GM11168 (cell line): ENCODE measurements around the gene SLC2A6.

ENCODE experiments used
- in situ Hi-C: fragments of 300-500 bp; cut with MboI; formaldehyde crosslinking; loops from one replicate; pipeline ENCODE4 v1.12.0; 2022; ENCODE audit warnings: low sequenced_read_pairs; ENCODE audit not compliant: unreplicated experiment

SLC2A6 gene

GRCh38 chr9:133499892-133500270, 21.0 kb upstream of the SLC2A6 start:
- in situ Hi-C loops = loop anchor here (25.0 kb wide), 1 partner anchor 313 kb away; no protein-coding TSS in a partner anchor

- in situ Hi-C loops = loop anchor here (25.0 kb wide), 1 partner anchor 312 kb away; no protein-coding TSS in a partner anchor
Observed at GRCh38 chr9:133499132-133499891, 20.4 kb upstream of the SLC2A6 start.

- in situ Hi-C loops = loop anchor here (25.0 kb wide), 1 partner anchor 310 kb away; no protein-coding TSS in a partner anchor
Observed at GRCh38 chr9:133496861-133497842, 18.3 kb upstream of the SLC2A6 start.

GRCh38 chr9:133495327-133496293, 16.7 kb upstream of the SLC2A6 start:
- in situ Hi-C loops = loop anchor here (25.0 kb wide), 1 partner anchor 308 kb away; no protein-coding TSS in a partner anchor

- in situ Hi-C loops = loop anchor here (25.0 kb wide), 1 partner anchor 307 kb away; no protein-coding TSS in a partner anchor
Observed at GRCh38 chr9:133494636-133495326, 15.9 kb upstream of the SLC2A6 start.

- in situ Hi-C loops = loop anchor here (25.0 kb wide), 1 partner anchor 307 kb away; no protein-coding TSS in a partner anchor
Observed at GRCh38 chr9:133493845-133494540, 15.1 kb upstream of the SLC2A6 start.

GRCh38 chr9:133493428-133493827, 14.5 kb upstream of the SLC2A6 start:
- in situ Hi-C loops = loop anchor here (25.0 kb wide), 1 partner anchor 306 kb away; no protein-coding TSS in a partner anchor

- in situ Hi-C loops = loop anchor here (25.0 kb wide), 1 partner anchor 305 kb away; no protein-coding TSS in a partner anchor
Observed at GRCh38 chr9:133492061-133493021, 13.4 kb upstream of the SLC2A6 start.

GRCh38 chr9:133491656-133491925, 12.7 kb upstream of the SLC2A6 start:
- in situ Hi-C loops = loop anchor here (25.0 kb wide), 1 partner anchor 304 kb away; no protein-coding TSS in a partner anchor

- in situ Hi-C loops = loop anchor here (25.0 kb wide), 1 partner anchor 304 kb away; no protein-coding TSS in a partner anchor
Observed at GRCh38 chr9:133490865-133491655, 12.2 kb upstream of the SLC2A6 start.

- in situ Hi-C loops = loop anchor here (25.0 kb wide), 1 partner anchor 303 kb away; no protein-coding TSS in a partner anchor
Observed at GRCh38 chr9:133490201-133490681, 11.3 kb upstream of the SLC2A6 start.

GRCh38 chr9:133489253-133490190, 10.6 kb upstream of the SLC2A6 start:
- in situ Hi-C loops = loop anchor here (25.0 kb wide), 1 partner anchor 302 kb away; no protein-coding TSS in a partner anchor

GRCh38 chr9:133488686-133489252, 9.9 kb upstream of the SLC2A6 start:
- in situ Hi-C loops = loop anchor here (25.0 kb wide), 1 partner anchor 301 kb away; no protein-coding TSS in a partner anchor

- in situ Hi-C loops = loop anchor here (25.0 kb wide), 1 partner anchor 300 kb away; no protein-coding TSS in a partner anchor
Observed at GRCh38 chr9:133487331-133487725, 8.4 kb upstream of the SLC2A6 start.
